Mesenchymal stem cell (in vitro differentiated cells and primary cell): ENCODE measurements around the gene PRSS12.

Source experiments
- DNase-seq: peaks from one replicate; pipeline ENCODE4 v3.0.0-alpha.2; 2013
- H2AFZ ChIP-seq: one replicate; pipeline ENCODE4 v1.6.1; 2013; ENCODE audit warnings: low read depth, mild to moderate bottlenecking, control low read depth, inconsistent platforms, low read length, moderate library complexity
- H2AK5ac ChIP-seq: 2 replicates; pipeline ENCODE4 v1.6.1; 2013; ENCODE audit warnings: low read length, moderate library complexity, mild to moderate bottlenecking, inconsistent platforms; ENCODE audit not compliant: severe bottlenecking
- H2BK120ac ChIP-seq: one replicate; pipeline ENCODE4 v1.6.1; 2013; ENCODE audit warnings: low read depth, mild to moderate bottlenecking, inconsistent platforms, low read length, moderate library complexity
- H2BK12ac ChIP-seq, 2 experiments: one replicate each; pipeline ENCODE4 v1.6.1; 2013; ENCODE audit warnings: inconsistent platforms in 2 of 2, low read length in 2 of 2, mild to moderate bottlenecking in 2 of 2, moderate library complexity in 2 of 2, control low read depth in 1 of 2
- H2BK15ac ChIP-seq: one replicate; pipeline ENCODE4 v1.6.1; 2013; ENCODE audit warnings: mild to moderate bottlenecking, low read depth, inconsistent platforms; ENCODE audit not compliant: poor library complexity, severe bottlenecking
- H2BK5ac ChIP-seq: 2 replicates; pipeline ENCODE4 v1.6.1; 2013; ENCODE audit warnings: low read depth, mild to moderate bottlenecking, low read length, control low read depth, inconsistent platforms; ENCODE audit not compliant: poor library complexity, severe bottlenecking
- H3K14ac ChIP-seq, 2 experiments: one replicate each; pipeline ENCODE4 v1.6.1; 2013; ENCODE audit warnings: inconsistent platforms in 2 of 2, low read length in 2 of 2, control low read depth in 1 of 2, mild to moderate bottlenecking in 1 of 2, moderate library complexity in 1 of 2
- H3K18ac ChIP-seq, 2 experiments: one replicate each; pipeline ENCODE4 v1.6.1; 2013; ENCODE audit warnings: inconsistent platforms in 2 of 2, low read length in 2 of 2, control low read depth in 1 of 2, low read depth in 1 of 2, mild to moderate bottlenecking in 1 of 2
- H3K23ac ChIP-seq, 2 experiments: one replicate each; pipeline ENCODE4 v1.6.1; 2013; ENCODE audit warnings: inconsistent platforms in 2 of 2, low read length in 2 of 2, mild to moderate bottlenecking in 2 of 2, moderate library complexity in 2 of 2, control low read depth in 1 of 2
- H3K27ac ChIP-seq: 2 replicates; pipeline ENCODE4 v1.5.1; 2013; ENCODE audit warnings: mild to moderate bottlenecking, moderate library complexity, low read length, control low read depth, inconsistent platforms; ENCODE audit not compliant: poor library complexity, severe bottlenecking
- H3K27me3 ChIP-seq, 2 experiments: 2 replicates each; pipeline versions ENCODE4 v1.6.1 to v1.7.0; 2013; ENCODE audit warnings: low read length in 2 of 2, mild to moderate bottlenecking in 2 of 2, moderate library complexity in 2 of 2, control low read depth in 1 of 2, inconsistent platforms in 1 of 2; ENCODE audit not compliant: control insufficient read depth in 1 of 2, insufficient read depth in 1 of 2
- H3K36me3 ChIP-seq, 2 experiments: 2 replicates each; pipeline versions ENCODE4 v1.6.1 to v1.7.0; 2013; ENCODE audit warnings: low read length in 2 of 2, control low read depth in 1 of 2, inconsistent platforms in 1 of 2, low read depth in 1 of 2, mild to moderate bottlenecking in 1 of 2; ENCODE audit not compliant: insufficient read depth in 2 of 2, control insufficient read depth in 1 of 2
- H3K4ac ChIP-seq, 2 experiments: one replicate each; pipeline ENCODE4 v1.6.1; 2013; ENCODE audit warnings: inconsistent platforms in 2 of 2, low read length in 2 of 2, mild to moderate bottlenecking in 2 of 2, moderate library complexity in 2 of 2, control low read depth in 1 of 2, low read depth in 1 of 2
- H3K4me1 ChIP-seq: 2 replicates; pipeline ENCODE4 v1.6.1; 2013; ENCODE audit warnings: low read depth, low read length, control low read depth; ENCODE audit not compliant: control insufficient read depth, insufficient read depth
- H3K4me2 ChIP-seq: 2 replicates; pipeline ENCODE4 v1.6.1; 2013; ENCODE audit warnings: low read length, mild to moderate bottlenecking, inconsistent platforms; ENCODE audit not compliant: poor library complexity, severe bottlenecking
- H3K4me3 ChIP-seq, 2 experiments: 2 replicates each; pipeline versions ENCODE4 v1.5.1 to v1.7.0; 2013; ENCODE audit warnings: low read length in 2 of 2, mild to moderate bottlenecking in 2 of 2, control low read depth in 1 of 2, low read depth in 1 of 2; ENCODE audit not compliant: insufficient read depth in 1 of 2
- H3K79me1 ChIP-seq: replicated peaks from 2 replicates; pipeline ENCODE4 v1.6.1; 2013; ENCODE audit warnings: mild to moderate bottlenecking, control low read depth, low read length, inconsistent platforms; ENCODE audit not compliant: poor library complexity, severe bottlenecking
- H3K9ac ChIP-seq: 2 replicates; pipeline ENCODE4 v1.7.0; 2013; ENCODE audit warnings: mild to moderate bottlenecking, low read length, moderate library complexity
- H3K9me3 ChIP-seq: 2 replicates; pipeline ENCODE4 v1.7.0; 2013; ENCODE audit warnings: mild to moderate bottlenecking, low read length; ENCODE audit not compliant: control insufficient read depth
- H4K8ac ChIP-seq: one replicate; pipeline ENCODE4 v1.6.1; 2013; ENCODE audit warnings: inconsistent platforms, mild to moderate bottlenecking, low read length, moderate library complexity
- H4K91ac ChIP-seq: one replicate; pipeline ENCODE4 v1.6.1; 2013; ENCODE audit warnings: mild to moderate bottlenecking, low read length, inconsistent platforms
- WGBS: methylation state at CpG from one replicate; pipeline ENCODE4 v1.1.7; 2013; ENCODE audit warnings: mixed read lengths; 5-methylcytosine and 5-hydroxymethylcytosine counted together

PRSS12 gene

DNA sequence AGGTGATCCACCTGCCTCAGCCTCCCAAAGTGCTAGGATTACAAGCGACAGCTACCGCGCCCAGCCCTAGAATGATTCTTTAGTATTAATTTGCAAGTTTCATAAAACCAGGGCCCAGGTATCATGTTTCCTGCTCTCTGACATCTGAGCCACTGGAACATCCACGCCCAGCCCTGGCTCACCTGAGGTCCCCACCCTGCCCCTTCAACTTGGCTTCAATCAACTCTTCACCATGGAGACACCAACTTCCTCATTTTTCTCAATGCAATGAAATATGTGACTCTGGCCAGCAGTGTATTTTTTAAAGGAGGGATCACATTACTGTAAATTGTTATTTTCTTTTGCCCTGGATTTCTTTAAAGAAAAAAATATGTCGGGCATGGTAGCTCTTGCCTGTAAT is 3.9 kb downstream of the PRSS12 start:
- DNase-seq, result no peak
- Histone ChIP-seq H4K91ac (no peak overlapping the region), H3K14ac (no peak overlapping the region), H3K9me3 (no peaks in the 10 kb centered on the region), H2AFZ (no peak overlapping the region), H3K27me3 (peaks cover 0 to 21% of the 10 kb centered on the region in 2 experiments), H3K4me1 (peaks cover 14% of the 10 kb centered on the region), H2BK15ac (no peak overlapping the region), H2BK12ac (no peak overlapping the region), H3K27ac (no peak overlapping the region), H2BK5ac (no peak overlapping the region), H3K36me3 (no peaks in the 10 kb centered on the region), H2BK120ac (no peak overlapping the region), H3K4me2 (no peak overlapping the region), H3K4ac (no peak overlapping the region), H3K79me1 (no peaks in the 10 kb centered on the region), H3K9ac (no peak overlapping the region), H3K18ac (no peak overlapping the region), H2AK5ac (no peak overlapping the region), H4K8ac (no peak overlapping the region), H3K23ac (no peak overlapping the region), H3K4me3 (no peak overlapping the region)
- WGBS, result 97% methylated on average over 5 of the region's 5 CpGs

DNA sequence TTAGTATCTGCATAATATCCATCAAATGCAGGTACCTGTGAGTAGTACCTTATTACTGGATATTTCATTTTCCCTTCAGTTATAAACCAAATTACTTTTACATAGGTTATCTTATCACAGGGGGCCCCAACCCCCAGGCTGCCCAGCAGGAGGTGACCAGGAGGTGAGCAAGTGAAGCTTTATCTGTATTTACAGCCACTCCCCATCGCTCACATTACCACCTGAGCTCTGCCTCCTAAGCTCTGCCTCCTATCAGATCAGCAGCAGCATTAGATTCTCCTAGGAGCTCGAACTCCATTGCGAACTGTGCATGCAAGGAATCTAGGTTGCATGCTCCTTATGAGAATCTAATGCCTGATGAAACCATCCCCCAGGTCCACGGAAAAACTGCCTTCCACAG is 6.3 kb downstream of the PRSS12 start:
- Histone ChIP-seq H2AFZ (no peak overlapping the region), H3K4me3 (no peak overlapping the region), H3K4ac (no peak overlapping the region), H3K23ac (no peak overlapping the region), H2BK5ac (no peak overlapping the region), H2BK12ac (no peak overlapping the region), H2AK5ac (no peak overlapping the region), H3K4me1 (no peaks in the 10 kb centered on the region), H3K79me1 (no peaks in the 10 kb centered on the region), H3K27me3 (peaks cover 0 to 4% of the 10 kb centered on the region in 2 experiments), H2BK120ac (no peak overlapping the region), H3K9ac (no peak overlapping the region), H3K27ac (no peak overlapping the region), H3K18ac (no peak overlapping the region), H3K36me3 (no peaks in the 10 kb centered on the region), H4K91ac (no peak overlapping the region), H3K4me2 (no peak overlapping the region), H3K9me3 (no peaks in the 10 kb centered on the region), H2BK15ac (no peak overlapping the region), H4K8ac (no peak overlapping the region), H3K14ac (no peak overlapping the region)
- no peak for DNase-seq
- WGBS, result 87% methylated on average over 4 of the region's 4 CpGs

DNA sequence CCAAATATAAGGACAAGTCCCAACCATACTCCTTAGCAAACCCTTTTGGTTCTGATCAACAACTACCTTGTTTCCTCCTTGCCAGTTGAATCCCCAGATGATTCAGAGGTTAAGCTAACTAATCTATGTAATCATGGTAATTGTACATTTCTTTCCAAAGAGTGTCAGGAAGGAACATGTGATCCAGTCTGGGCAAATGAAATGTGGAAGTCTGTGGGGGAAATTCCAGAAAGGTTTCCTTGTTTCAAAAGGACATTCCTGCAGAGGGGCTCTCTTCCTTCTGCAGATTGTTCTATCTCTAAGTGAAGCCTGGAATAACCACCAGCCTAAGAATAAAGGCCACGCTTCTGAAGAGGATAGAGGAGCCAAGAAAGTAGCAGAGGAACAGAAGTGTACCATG is 7.0 kb downstream of the PRSS12 start:
- Histone ChIP-seq H3K18ac (no peak overlapping the region), H3K9ac (no peak overlapping the region), H3K4ac (no peak overlapping the region), H3K14ac (no peak overlapping the region), H3K36me3 (no peaks in the 10 kb centered on the region), H2BK120ac (no peak overlapping the region), H3K27ac (no peak overlapping the region), H4K91ac (no peak overlapping the region), H3K4me3 (no peak overlapping the region), H3K9me3 (no peaks in the 10 kb centered on the region), H3K23ac (no peak overlapping the region), H3K79me1 (no peaks in the 10 kb centered on the region), H2BK12ac (no peak overlapping the region), H2AFZ (no peak overlapping the region), H2AK5ac (no peak overlapping the region), H2BK15ac (no peak overlapping the region), H3K4me1 (no peaks in the 10 kb centered on the region), H2BK5ac (no peak overlapping the region), H4K8ac (no peak overlapping the region), H3K4me2 (no peak overlapping the region), H3K27me3 (peaks cover 0 to 3% of the 10 kb centered on the region in 2 experiments)
- WGBS, result 88% methylated on average over 1 of the region's 1 CpG
- peak; percentile 18 for DNase-seq

DNA sequence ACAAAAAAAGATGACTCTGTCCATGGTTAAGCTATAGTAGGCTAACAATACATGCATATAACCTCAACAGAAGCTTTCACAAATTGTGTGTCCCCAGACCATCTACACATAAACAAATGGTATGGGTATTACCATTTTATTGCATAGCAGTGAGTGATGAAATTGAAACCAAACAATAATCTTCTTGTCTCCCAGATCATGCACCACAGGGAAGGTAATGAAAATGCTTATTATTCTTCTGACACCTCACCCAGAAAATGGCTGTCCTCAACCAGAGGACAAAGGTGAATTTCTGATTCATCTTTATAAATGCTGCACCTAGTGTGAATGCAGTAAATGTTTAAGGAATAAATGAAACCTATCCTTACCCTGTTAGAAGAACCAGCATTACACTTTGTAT is 8.0 kb downstream of the PRSS12 start:
- no peaks in the 10 kb centered on the region for H3K9me3 ChIP-seq
- H3K4me3 ChIP-seq, result no peak overlapping the region
- no peak for DNase-seq
- no peak overlapping the region for H4K8ac ChIP-seq
- no peak overlapping the region for H3K27ac ChIP-seq
- no peak overlapping the region for H3K9ac ChIP-seq
- H4K91ac ChIP-seq, result no peak overlapping the region
- no peak overlapping the region for H3K4ac ChIP-seq
- no peak overlapping the region for H2BK12ac ChIP-seq
- H2AK5ac ChIP-seq, result no peak overlapping the region
- no peak overlapping the region for H2BK15ac ChIP-seq
- H2BK5ac ChIP-seq, result no peak overlapping the region
- H3K18ac ChIP-seq, result no peak overlapping the region
- H3K4me2 ChIP-seq, result no peak overlapping the region
- H3K27me3 ChIP-seq, result no peaks in the 10 kb centered on the region
- no peak overlapping the region for H2AFZ ChIP-seq
- H3K36me3 ChIP-seq, result no peaks in the 10 kb centered on the region
- H3K4me1 ChIP-seq, result no peaks in the 10 kb centered on the region
- no peaks in the 10 kb centered on the region for H3K79me1 ChIP-seq
- no peak overlapping the region for H3K23ac ChIP-seq
- H3K14ac ChIP-seq, result no peak overlapping the region
- H2BK120ac ChIP-seq, result no peak overlapping the region
